HCT116 (cell line): ENCODE measurements around the gene PROX2. TPM values are rescaled to one million over a fixed set of nuclear protein-coding genes. Genes with fewer than 3 reads are reported as not detected.

Experiments used
- ATAC-seq: fragments of 200-7000 bp; cut with Tn5 transposase; 2 replicates; pipeline ENCODE4 v1.9.1; 2020; ENCODE audit warnings: mild to moderate bottlenecking, moderate library complexity
- BruUV-seq: library from RNA; stranded (reverse); fragments of 400-500 nt; replicated peaks from 2 replicates; lab custom pipeline; 2021; lab: Mats Ljungman, UMichigan
- CTCF ChIA-PET: fragments of 300-600 bp; sonication (Branson Sonifier 250); formaldehyde crosslinking; loops from one replicate; lab custom pipeline; 2021; ENCODE audit warnings: antibody characterized with exemption; lab: Charles Lee
- POLR2A ChIA-PET: fragments of 300-600, 350-600 bp; sonication (Branson Sonifier 250); formaldehyde crosslinking; loops from one replicate; lab custom pipeline; 2021; ENCODE audit warnings: antibody characterized with exemption; lab: Charles Lee
- RAD21 ChIA-PET, 2 experiments: fragments of 300-600 bp; sonication (Branson Sonifier 250); formaldehyde crosslinking; loops; one replicate each; lab custom pipeline; 2023; ENCODE audit warnings: low total read pairs in 2 of 2; ENCODE audit not compliant: uncharacterized antibody in 2 of 2, unreplicated experiment in 2 of 2, low non-redundant PET in 1 of 2; lab: Charles Lee
- DNase-seq: peaks from one replicate; pipeline ENCODE4 v3.0.0-alpha.2; 2010; ENCODE audit warnings: low read depth, low spot score
- H2AFZ ChIP-seq: fragments of 200-600 bp; shearing (Covaris generic), sonication (generic); 2 replicates; pipeline ENCODE4 v1.6.1; 2017; ENCODE audit warnings: low read depth, mixed run types, mixed read lengths, antibody characterized with exemption, low read length; ENCODE audit not compliant: poor library complexity, severe bottlenecking
- H3K27ac ChIP-seq: 2 replicates; pipeline ENCODE4 v1.5.1; 2012; ENCODE audit warnings: low read depth, low read length
- H3K27me3 ChIP-seq: fragments of 200-600 bp; sonication (generic); 2 replicates; pipeline ENCODE4 v1.6.1; 2016; ENCODE audit warnings: mixed run types, low read length, mixed read lengths; ENCODE audit not compliant: insufficient read depth
- H3K36me3 ChIP-seq, 2 experiments: fragments of 200-500 bp in 1 of 2; fragments of 200-600 bp in 1 of 2; sonication (Bioruptor generic) in 1 of 2; sonication (generic) in 1 of 2; 2 replicates each; pipeline versions ENCODE4 v1.5.1 to v1.6.1; 2014 to 2016; ENCODE audit warnings: low read length in 2 of 2, inconsistent platforms in 1 of 2, mixed read lengths in 1 of 2, mixed run types in 1 of 2; ENCODE audit not compliant: insufficient read depth in 2 of 2, control insufficient read depth in 1 of 2
- H3K4me1 ChIP-seq, 2 experiments: fragments of 200-600 bp in 1 of 2; sonication (generic) in 1 of 2; 2 replicates each; pipeline versions ENCODE4 v1.5.1 to v1.6.1; 2012 to 2017; ENCODE audit warnings: low read length in 2 of 2, inconsistent platforms in 1 of 2, mild to moderate bottlenecking in 1 of 2, mixed read lengths in 1 of 2, mixed run types in 1 of 2, moderate library complexity in 1 of 2; ENCODE audit not compliant: insufficient read depth in 2 of 2, control insufficient read depth in 1 of 2
- H3K4me2 ChIP-seq: fragments of 200-600 bp; sonication (generic); 2 replicates; pipeline ENCODE4 v1.6.1; 2017; ENCODE audit warnings: mixed run types, low read length, mixed read lengths
- H3K4me3 ChIP-seq, 2 experiments: fragments of 200-600 bp in 1 of 2; sonication (generic) in 1 of 2; replicated peaks in 1 of 2; 2 replicates each; pipeline ENCODE4 v1.5.1; 2011 to 2016; ENCODE audit warnings: low read length in 2 of 2, control low read depth in 1 of 2, low read depth in 1 of 2, mild to moderate bottlenecking in 1 of 2, mixed read lengths in 1 of 2, mixed run types in 1 of 2
- H3K79me2 ChIP-seq: fragments of 200-600 bp; sonication (generic); 2 replicates; pipeline ENCODE4 v1.6.1; 2017; ENCODE audit warnings: mild to moderate bottlenecking, mixed run types, low read length, moderate library complexity, mixed read lengths; ENCODE audit not compliant: insufficient read depth
- H3K9ac ChIP-seq: fragments of 200-600 bp; sonication (generic); 2 replicates; pipeline ENCODE4 v1.6.1; 2016; ENCODE audit warnings: low read length, mixed read lengths
- H3K9me2 ChIP-seq: fragments of 200-600 bp; sonication (generic), shearing (Covaris generic); 2 replicates; pipeline ENCODE4 v1.6.1; 2017; ENCODE audit warnings: mixed run types, mild to moderate bottlenecking, moderate library complexity; ENCODE audit not compliant: insufficient read depth
- H3K9me3 ChIP-seq, 2 experiments: fragments of 200-500 bp in 1 of 2; fragments of 200-600 bp in 1 of 2; sonication (Bioruptor generic) in 1 of 2; sonication (generic) in 1 of 2; 2 replicates each; pipeline ENCODE4 v1.6.1; 2014 to 2017; ENCODE audit warnings: low read length in 2 of 2, mixed read lengths in 2 of 2, inconsistent platforms in 1 of 2, low read depth in 1 of 2, mild to moderate bottlenecking in 1 of 2, mixed run types in 1 of 2, moderate library complexity in 1 of 2; ENCODE audit not compliant: control insufficient read depth in 1 of 2, insufficient read depth in 1 of 2
- H4K20me1 ChIP-seq: fragments of 200-600 bp; sonication (generic), shearing (Covaris generic); 2 replicates; pipeline ENCODE4 v1.6.1; 2017; ENCODE audit warnings: mixed run types, mild to moderate bottlenecking, moderate library complexity; ENCODE audit not compliant: insufficient read depth
- ATF3 ChIP-seq: IDR thresholded peaks from 2 replicates; pipeline ENCODE4 v1.6.1; 2012
- CEBPB ChIP-seq: IDR thresholded peaks from 2 replicates; pipeline ENCODE4 v1.6.1; 2012; ENCODE audit warnings: low read depth
- EGR1 ChIP-seq: IDR thresholded peaks from 2 replicates; pipeline ENCODE4 v1.6.1; 2012; ENCODE audit warnings: low read depth
- ELF1 ChIP-seq: IDR thresholded peaks from 2 replicates; pipeline ENCODE4 v1.6.1; 2012; ENCODE audit warnings: low read depth, borderline replicate concordance
- EZH2 ChIP-seq: fragments of 200-600 bp; sonication (generic); IDR thresholded peaks from 2 replicates; pipeline ENCODE4 v1.6.1; 2017; ENCODE audit warnings: antibody characterized with exemption, mixed run types
- FOSL1 ChIP-seq: IDR thresholded peaks from 2 replicates; pipeline ENCODE4 v1.6.1; 2012; ENCODE audit warnings: low read depth
- MAX ChIP-seq: IDR thresholded peaks from 2 replicates; pipeline ENCODE4 v1.6.1; 2012
- POLR2AphosphoS5 ChIP-seq: IDR thresholded peaks from 2 replicates; pipeline ENCODE4 v1.6.1; 2011; ENCODE audit warnings: mild to moderate bottlenecking, low read depth, low read length, moderate library complexity
- SIN3A ChIP-seq: IDR thresholded peaks from 2 replicates; pipeline ENCODE4 v1.6.1; 2012; ENCODE audit warnings: low read depth
- SP1 ChIP-seq: IDR thresholded peaks from 2 replicates; pipeline ENCODE4 v1.6.1; 2012; ENCODE audit warnings: low read depth
- SRF ChIP-seq: IDR thresholded peaks from 2 replicates; pipeline ENCODE4 v1.6.1; 2012; ENCODE audit warnings: low read depth
- TCF7L2 ChIP-seq: IDR thresholded peaks from 2 replicates; pipeline ENCODE4 v1.7.0; 2011; ENCODE audit warnings: borderline replicate concordance, inconsistent platforms; ENCODE audit not compliant: insufficient read depth, insufficient read length; ENCODE audit errors: extremely low read depth
- YY1 ChIP-seq: IDR thresholded peaks from 2 replicates; pipeline ENCODE4 v1.6.1; 2011; ENCODE audit warnings: low read length, low read depth, moderate library complexity, mild to moderate bottlenecking; ENCODE audit not compliant: insufficient replicate concordance; ENCODE audit errors: extremely low read depth
- ZFX ChIP-seq: fragments of 450-650 bp; IDR thresholded peaks from 2 replicates; pipeline ENCODE4 v1.6.1; 2017
- intact Hi-C: fragments of 100-400 bp; cut with micrococcal nuclease; formaldehyde crosslinking; loops from 2 replicates; pipeline ENCODE4 v1.10.0; 2022
- total RNA-seq: library from RNA; stranded (reverse); gene quantifications from one replicate; pipeline ENCODE4 v1.2.1, GENCODE V29; 2021; ENCODE audit not compliant: unreplicated experiment

Gene PROX2
- total RNA-seq, 1 experiment from 2014 or later, result not detected

GRCh38 chr14:74898694-74899093 is 22.7 kb upstream of the PROX2 start:
- DNase-seq (no peak), ATAC-seq (no peak)
- H3K36me3 ChIP-seq, result peaks cover 69 to 78% of the 10 kb centered on the region in 2 experiments
- no peak overlapping the region for H3K9ac ChIP-seq
- TF ChIP-seq SIN3A, result no peak
- H3K4me3 ChIP-seq, result no peak overlapping the region
- no peaks in the 10 kb centered on the region for H3K79me2 ChIP-seq
- POLR2A ChIA-PET, result no interaction called here
- CTCF ChIA-PET, result no interaction called here
- BruUV-seq, result no TSS peak
- H3K9me3 ChIP-seq, result no peaks in the 10 kb centered on the region
- no peaks in the 10 kb centered on the region for H3K4me1 ChIP-seq
- intact Hi-C loops, result no loop called here
- no peaks in the 10 kb centered on the region for H4K20me1 ChIP-seq
- H3K4me2 ChIP-seq, result no peak overlapping the region
- H3K9me2 ChIP-seq, result no peaks in the 10 kb centered on the region
- H2AFZ ChIP-seq, result no peak overlapping the region
- no peak overlapping the region for H3K27ac ChIP-seq
- no peaks in the 10 kb centered on the region for H3K27me3 ChIP-seq
- RAD21 ChIA-PET, result no interaction called here

GRCh38 chr14:74898083-74898482 is 22.1 kb upstream of the PROX2 start:
- POLR2A ChIA-PET, result no interaction called here
- TF ChIP-seq SP1 (no peak), ELF1 (no peak), TCF7L2 (no peak), POLR2AphosphoS5 (no peak), SIN3A (no peak), EGR1 (no peak), ATF3 (no peak), SRF (no peak), ZFX (no peak), MAX (no peak), YY1 (no peak), EZH2 (no peak), FOSL1 (no peak), CEBPB (no peak)
- ATAC-seq (no peak), DNase-seq (no peak)
- H3K4me2 ChIP-seq, result no peak overlapping the region
- H3K9ac ChIP-seq, result no peak overlapping the region
- no peaks in the 10 kb centered on the region for H3K4me1 ChIP-seq
- H3K9me3 ChIP-seq, result no peaks in the 10 kb centered on the region
- H3K36me3 ChIP-seq, result peaks cover 75 to 82% of the 10 kb centered on the region in 2 experiments
- H3K27me3 ChIP-seq, result no peaks in the 10 kb centered on the region
- H3K9me2 ChIP-seq, result no peaks in the 10 kb centered on the region
- H3K79me2 ChIP-seq, result no peaks in the 10 kb centered on the region
- no TSS peak for BruUV-seq
- RAD21 ChIA-PET, result no interaction called here
- H4K20me1 ChIP-seq, result no peaks in the 10 kb centered on the region
- no peak overlapping the region for H2AFZ ChIP-seq
- H3K27ac ChIP-seq, result no peak overlapping the region
- no peak overlapping the region for H3K4me3 ChIP-seq
- intact Hi-C loops, result no loop called here
- CTCF ChIA-PET, result no interaction called here
